HepG2 (cell line): ENCODE measurements around the gene THADA. TPM values are rescaled to one million over a fixed set of nuclear protein-coding genes. Genes with fewer than 3 reads are reported as not detected.

Experiments used
- ATAC-seq: fragments of 200-7000 bp; cut with Tn5 transposase; 3 replicates; pipeline ENCODE4 v1.9.1; 2020; ENCODE audit warnings: mild to moderate bottlenecking, moderate library complexity
- BruUV-seq: library from RNA; stranded (reverse); fragments of 400-500 nt; replicated peaks from 2 replicates; lab custom pipeline; 2021; lab: Mats Ljungman, UMichigan
- CTCF ChIA-PET: fragments of 300-600 bp; formaldehyde crosslinking; extraction: SDS; loops from one replicate; lab custom pipeline; 2021; ENCODE audit warnings: low total read pairs, inconsistent platforms, low intra/inter-chr PET ratio; lab: Yijun Ruan, JAX
- POLR2A ChIA-PET: fragments of 350-600 bp; sonication (Branson Sonifier 250); formaldehyde crosslinking; loops from one replicate; lab custom pipeline; 2020; ENCODE audit warnings: antibody characterized with exemption, inconsistent platforms; lab: Yijun Ruan, JAX
- DNase-seq: peaks from one replicate; pipeline ENCODE4 v3.0.0-alpha.2; 2015; ENCODE audit warnings: low spot score
- FAIRE-seq: peaks from 3 replicates; lab custom pipeline; 2011; peaks lifted over from hg19 to GRCh38; lab: Jason Lieb, UNC
- H2AFZ ChIP-seq: one replicate; pipeline ENCODE4 v1.6.1; 2011; ENCODE audit warnings: low read length, inconsistent platforms
- H3K27ac ChIP-seq: fragments of 300-600 bp; 3 replicates; pipeline ENCODE4 v1.8.0; 2011; ENCODE audit warnings: mixed run types, mild to moderate bottlenecking, mixed read lengths, low read length, inconsistent platforms; ENCODE audit not compliant: insufficient read depth; ENCODE audit errors: extremely low read length
- H3K27me3 ChIP-seq, 2 experiments: fragments of 200-600 bp in 1 of 2; 2 replicates in 1 of 2; 3 replicates in 1 of 2; pipeline versions ENCODE4 v1.6.0 to v1.8.0; 2011; ENCODE audit warnings: low read length in 2 of 2, mild to moderate bottlenecking in 2 of 2, moderate library complexity in 2 of 2, inconsistent platforms in 1 of 2; ENCODE audit not compliant: insufficient read depth in 2 of 2, control insufficient read depth in 1 of 2
- H3K36me3 ChIP-seq, 2 experiments: fragments of 200-600 bp in 1 of 2; replicated peaks in 1 of 2; 2 replicates in 1 of 2; 3 replicates in 1 of 2; pipeline versions ENCODE4 v1.5.1 to v1.8.0; 2011; ENCODE audit warnings: low read length in 2 of 2, inconsistent platforms in 1 of 2; ENCODE audit not compliant: insufficient read depth in 2 of 2, control insufficient read depth in 1 of 2
- H3K4me1 ChIP-seq: 2 replicates; pipeline ENCODE4 v1.5.1; 2012; ENCODE audit warnings: low read length, inconsistent platforms; ENCODE audit not compliant: insufficient read depth
- H3K4me2 ChIP-seq: 2 replicates; pipeline ENCODE4 v1.6.0; 2011; ENCODE audit warnings: low read depth, low read length, inconsistent platforms
- H3K4me3 ChIP-seq, 3 experiments: fragments of 200-600 bp in 1 of 3; sonication (generic), shearing (Covaris generic) in 1 of 3; replicated peaks in 1 of 3; 2 replicates each; pipeline ENCODE4 v1.5.1; 2011 to 2016; ENCODE audit warnings: low read length in 3 of 3, inconsistent platforms in 2 of 3, low read depth in 2 of 3, mild to moderate bottlenecking in 2 of 3, control low read depth in 1 of 3, mixed read lengths in 1 of 3; ENCODE audit not compliant: insufficient read depth in 1 of 3
- H3K79me2 ChIP-seq: one replicate; pipeline ENCODE4 v1.6.1; 2011; ENCODE audit warnings: low read length, inconsistent platforms; ENCODE audit not compliant: insufficient read depth
- H3K9ac ChIP-seq: 2 replicates; pipeline ENCODE4 v1.6.0; 2011; ENCODE audit warnings: mild to moderate bottlenecking, low read depth, low read length, inconsistent platforms; ENCODE audit not compliant: insufficient read depth
- H3K9me3 ChIP-seq: 2 replicates; pipeline ENCODE4 v1.5.1; 2012; ENCODE audit warnings: mild to moderate bottlenecking, low read length
- H4K20me1 ChIP-seq: 2 replicates; pipeline ENCODE4 v1.6.0; 2011; ENCODE audit warnings: inconsistent platforms, mild to moderate bottlenecking, low read length, moderate library complexity; ENCODE audit not compliant: insufficient read depth
- IKZF1 ChIP-seq: fragments of 450-650 bp; IDR thresholded peaks from 2 replicates; pipeline ENCODE4 v1.7.1; 2016
- ZFP91 ChIP-seq: sonication (generic); formaldehyde crosslinking; IDR thresholded peaks from 2 replicates; pipeline ENCODE4 v1.9.0; 2022; ENCODE audit warnings: missing genetic modification reagents, mild to moderate bottlenecking, borderline replicate concordance
- WGBS: methylation state at CpG from one replicate; pipeline ENCODE4 v1.1.6; 2017; ENCODE audit warnings: low lambda C conversion rate; 5-methylcytosine and 5-hydroxymethylcytosine counted together
- in situ Hi-C: cut with HindIII; loops from 2 replicates; pipeline ENCODE4 v1.10.0; 2017; ENCODE audit warnings: low pct_unique_long_range_greater_than_20kb; ENCODE audit not compliant: extremely low pct_ligation_motif_present
- intact Hi-C: fragments of 100-400 bp; cut with micrococcal nuclease; formaldehyde crosslinking; loops from one replicate; pipeline ENCODE4 v1.10.0; 2022; ENCODE audit not compliant: unreplicated experiment
- polyA plus RNA-seq, 8 experiments: library from polyadenylated mRNA; depleted of rRNA in 3 of 8; stranded (reverse) in 7 of 8; unstranded in 1 of 8; fragments of >200 nt; fragmentation: Illumina TruSeq in 4 of 8; extraction: Trizol in 4 of 8; gene quantifications; 2 replicates each; pipeline versions ENCODE4 v1.2.1 to v1.2.3, GENCODE V29; 2011 to 2016; ENCODE audit warnings: low read depth in 4 of 8, missing spikeins in 1 of 8, mixed read lengths in 1 of 8; ENCODE audit not compliant: insufficient read depth in 1 of 8
- total RNA-seq, 5 experiments: library from RNA; depleted of rRNA; stranded (reverse); fragments of >200 nt; fragmentation: Illumina TruSeq; extraction: Trizol; gene quantifications; 2 replicates each; pipeline ENCODE4 v1.2.3, GENCODE V29; 2016; ENCODE audit warnings: low read depth in 1 of 5
- TF ChIP-seq, protein P1 (sequence below): IDR thresholded peaks from 2 replicates; pipeline ENCODE4 v1.6.1; 2016; ENCODE audit warnings: low read depth, borderline replicate concordance

THADA gene
- total and polyA plus RNA-seq, 2 of the 13 experiments (the other 11 are each of a cell fraction or from before 2014, with no cell fraction given): 12.7 to 21.7 TPM

- TF ChIP-seq, protein P1, sequence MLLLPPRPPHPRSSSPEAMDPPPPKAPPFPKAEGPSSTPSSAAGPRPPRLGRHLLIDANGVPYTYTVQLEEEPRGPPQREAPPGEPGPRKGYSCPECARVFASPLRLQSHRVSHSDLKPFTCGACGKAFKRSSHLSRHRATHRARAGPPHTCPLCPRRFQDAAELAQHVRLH (CRISPR knock-in tag): no peak
- TF ChIP-seq ZFP91 (CRISPR knock-in tag): no peak
Measured at GRCh38 chr2:43559391-43560230, 36.2 kb downstream of the THADA start (continued).

DNA sequence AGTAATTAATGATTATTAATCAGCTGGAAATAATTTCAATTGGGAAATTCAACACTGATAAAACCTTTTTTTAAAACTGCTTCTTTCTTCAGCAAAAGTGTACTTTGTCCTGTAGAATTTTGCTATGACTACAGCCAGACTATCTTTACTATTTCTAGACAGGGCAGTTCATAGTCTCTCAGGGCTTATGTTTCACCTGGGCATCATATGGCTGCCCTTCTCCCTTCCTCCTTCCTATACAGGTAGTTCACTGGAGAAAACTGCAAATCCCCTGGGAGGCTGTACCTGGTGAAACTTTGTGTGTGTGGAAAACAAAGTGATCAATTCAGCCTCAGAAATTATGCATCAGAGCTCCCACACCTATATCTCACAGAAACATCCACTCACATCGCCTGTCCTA lies 38.6 kb downstream of the THADA start:
- ChIA-PET POLR2A (interaction anchor here (2.4 kb wide), 1 partner anchor 39 kb away, joined by 6 read pairs; the partner anchor contains the start of gene THADA), CTCF (no interaction called here)
- Histone ChIP-seq H3K79me2 (no peaks in the 10 kb centered on the region), H3K36me3 (peaks cover 10 to 28% of the 10 kb centered on the region in 2 experiments), H3K4me1 (no peaks in the 10 kb centered on the region), H3K9me3 (no peaks in the 10 kb centered on the region), H2AFZ (no peak overlapping the region), H3K9ac (no peak overlapping the region), H3K27ac (no peak overlapping the region), H3K4me2 (no peak overlapping the region), H3K4me3 (no peak overlapping the region), H3K27me3 (no peaks in the 10 kb centered on the region), H4K20me1 (no peaks in the 10 kb centered on the region)
- intact Hi-C loops: no loop called here
- in situ Hi-C loops: no loop called here
- no peak for TF ChIP-seq IKZF1
- FAIRE-seq (no peak), DNase-seq (no peak), ATAC-seq (no peak)
- WGBS: 96% methylated on average over 1 of the region's 1 CpG
- no TSS peak for BruUV-seq
